C4-2B (cell line): Measurements from ENCODE around the gene CAAP1.

Source experiments
- ZFX ChIP-seq: fragments of 450-650 bp; IDR thresholded peaks from 2 replicates; pipeline ENCODE4 v1.6.1; 2017
- TF ChIP-seq, protein P1 (sequence below): fragments of 450-650 bp; conservative IDR thresholded peaks from 2 replicates; pipeline ENCODE4 v1.5.1; 2017; ENCODE audit warnings: mild to moderate bottlenecking

DNA sequence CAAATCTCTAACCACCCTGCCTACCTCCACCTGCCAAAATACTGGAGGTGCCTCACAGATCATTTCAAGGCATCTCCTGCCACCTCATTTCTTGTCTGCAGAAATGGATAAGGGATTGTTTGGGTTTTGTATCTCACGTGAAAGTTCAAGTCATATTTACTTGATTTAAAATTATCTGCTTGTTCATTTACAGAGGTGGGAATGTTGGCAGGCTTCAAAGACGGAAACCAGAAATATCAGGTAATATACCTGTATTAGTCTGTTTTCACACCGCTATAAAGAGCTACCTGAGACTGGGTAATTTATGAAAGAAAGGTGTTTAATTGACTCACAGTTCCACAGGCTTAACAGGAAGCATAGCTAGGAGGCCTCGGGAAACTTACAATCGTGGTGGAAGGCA is 85.4 kb downstream of the CAAP1 start:
- TF ChIP-seq, protein P1, sequence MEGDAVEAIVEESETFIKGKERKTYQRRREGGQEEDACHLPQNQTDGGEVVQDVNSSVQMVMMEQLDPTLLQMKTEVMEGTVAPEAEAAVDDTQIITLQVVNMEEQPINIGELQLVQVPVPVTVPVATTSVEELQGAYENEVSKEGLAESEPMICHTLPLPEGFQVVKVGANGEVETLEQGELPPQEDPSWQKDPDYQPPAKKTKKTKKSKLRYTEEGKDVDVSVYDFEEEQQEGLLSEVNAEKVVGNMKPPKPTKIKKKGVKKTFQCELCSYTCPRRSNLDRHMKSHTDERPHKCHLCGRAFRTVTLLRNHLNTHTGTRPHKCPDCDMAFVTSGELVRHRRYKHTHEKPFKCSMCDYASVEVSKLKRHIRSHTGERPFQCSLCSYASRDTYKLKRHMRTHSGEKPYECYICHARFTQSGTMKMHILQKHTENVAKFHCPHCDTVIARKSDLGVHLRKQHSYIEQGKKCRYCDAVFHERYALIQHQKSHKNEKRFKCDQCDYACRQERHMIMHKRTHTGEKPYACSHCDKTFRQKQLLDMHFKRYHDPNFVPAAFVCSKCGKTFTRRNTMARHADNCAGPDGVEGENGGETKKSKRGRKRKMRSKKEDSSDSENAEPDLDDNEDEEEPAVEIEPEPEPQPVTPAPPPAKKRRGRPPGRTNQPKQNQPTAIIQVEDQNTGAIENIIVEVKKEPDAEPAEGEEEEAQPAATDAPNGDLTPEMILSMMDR = no peak
- no peak for TF ChIP-seq ZFX
